Ectodermal cell (in vitro differentiated cells): ENCODE data around the gene ITPK1.
"Not testable (repeated sequence)": the region's sequence is repeated elsewhere in the genome, so short reads cannot be mapped to it uniquely, and the experiment has no call there.

Source experiments
- H3K27ac ChIP-seq: 2 replicates; pipeline ENCODE4 v1.7.0; 2013; ENCODE audit warnings: mild to moderate bottlenecking, low read depth, low read length; ENCODE audit not compliant: insufficient read depth, poor library complexity, severe bottlenecking
- H3K27me3 ChIP-seq: 2 replicates; pipeline ENCODE4 v1.7.0; 2013; ENCODE audit warnings: mild to moderate bottlenecking, low read length; ENCODE audit not compliant: insufficient read depth, control insufficient read depth, poor library complexity, severe bottlenecking
- H3K36me3 ChIP-seq: one replicate; pipeline ENCODE4 v1.7.0; 2013; ENCODE audit warnings: low read length; ENCODE audit not compliant: control insufficient read depth, insufficient read depth
- H3K4me1 ChIP-seq: one replicate; pipeline ENCODE4 v1.7.0; 2013; ENCODE audit warnings: low read length; ENCODE audit not compliant: control insufficient read depth, insufficient read depth
- H3K4me3 ChIP-seq: 2 replicates; pipeline ENCODE4 v1.7.0; 2013; ENCODE audit warnings: low read depth, low read length, control low read depth; ENCODE audit not compliant: insufficient read depth
- H3K9me3 ChIP-seq: 2 replicates; pipeline ENCODE4 v1.7.0; 2013; ENCODE audit warnings: mild to moderate bottlenecking, low read length, moderate library complexity; ENCODE audit not compliant: control insufficient read depth
- WGBS, 2 experiments: methylation state at CpG; one replicate each; pipeline ENCODE4 v1.1.7; 2013; ENCODE audit warnings: missing lambda C conversion rate in 2 of 2; 5-methylcytosine and 5-hydroxymethylcytosine counted together

The ITPK1 gene

DNA sequence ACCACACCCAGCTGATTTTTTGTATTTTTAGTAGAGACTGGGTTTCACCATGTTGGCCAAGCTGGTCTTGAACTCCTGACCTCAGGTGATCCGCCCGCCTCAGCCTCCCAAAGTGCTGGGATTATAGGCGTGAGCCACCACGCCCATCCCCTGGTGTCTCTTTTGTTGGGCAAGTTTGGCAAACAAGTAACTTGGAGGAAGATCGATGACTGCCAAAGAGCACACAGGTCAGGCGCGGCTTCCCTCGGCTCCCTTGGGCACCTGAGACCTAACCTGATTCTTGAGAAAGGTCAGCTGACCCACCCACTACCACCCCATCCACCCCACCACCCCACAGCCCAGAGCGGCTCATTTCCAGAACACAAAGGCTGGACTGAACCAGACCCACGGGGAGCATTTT lies 9.9 kb downstream of the ITPK1 start:
- not testable (repeated sequence) for H3K27me3 ChIP-seq, H3K9me3 ChIP-seq
- 93% methylated on average over 10 of the region's 10 CpGs for WGBS, 2 experiments

DNA sequence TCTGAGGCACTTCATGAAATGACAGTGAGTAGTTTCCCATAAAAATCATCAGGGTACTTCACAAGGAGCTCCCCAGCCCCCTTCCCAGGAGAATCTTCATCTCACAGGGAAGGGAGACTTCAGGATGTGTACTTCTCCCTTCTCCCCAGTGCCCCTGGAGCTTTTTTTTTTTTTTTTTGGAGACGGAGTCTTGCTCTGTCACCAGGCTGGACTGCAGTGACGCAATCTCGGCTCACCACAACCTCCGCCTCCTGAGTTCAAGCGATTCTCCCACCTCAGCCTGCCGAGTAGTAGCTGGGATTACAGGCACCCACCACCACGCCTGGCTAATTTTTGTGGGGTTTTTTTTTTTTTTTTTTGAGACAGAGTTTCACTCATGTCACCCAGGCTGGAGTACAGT lies 10.4 kb downstream of the ITPK1 start:
- Histone ChIP-seq H3K27ac (no peak overlapping the region), H3K27me3 (no peaks in the 10 kb centered on the region)
- 88 to 91% methylated on average over 7 of the region's 7 CpGs for WGBS, 2 experiments

More for the DNA sequence above, 9.9 kb downstream of the ITPK1 start:
- H3K36me3 ChIP-seq, H3K27ac ChIP-seq, H3K4me1 ChIP-seq, H3K4me3 ChIP-seq: not testable (repeated sequence)

DNA sequence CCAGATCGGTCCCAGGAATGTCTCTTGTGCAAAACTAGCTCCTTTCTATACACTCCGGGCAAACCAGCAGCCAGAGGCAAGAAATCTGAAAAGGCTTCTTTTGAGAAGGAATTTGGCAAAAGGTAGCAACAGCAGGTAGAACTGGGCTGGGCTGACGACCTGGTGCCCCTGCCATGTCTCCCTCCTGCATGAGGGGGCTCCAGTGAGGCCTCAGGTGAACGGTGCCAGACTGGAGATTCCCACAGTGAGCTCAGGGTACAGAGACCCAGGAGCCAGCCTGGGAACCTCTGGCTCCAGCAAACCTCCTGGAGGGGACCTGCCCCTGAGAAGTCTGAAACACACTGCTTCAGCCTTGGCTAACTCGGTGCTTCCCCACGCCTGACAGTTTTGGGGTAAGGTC lies 10.8 kb downstream of the ITPK1 start:
- no peak overlapping the region for H3K27ac ChIP-seq
- 76 to 82% methylated on average over 6 of the region's 6 CpGs for WGBS, 2 experiments

More for the DNA sequence above, 10.4 kb downstream of the ITPK1 start:
- Histone ChIP-seq H3K4me3 (no peak overlapping the region), H3K36me3 (no peaks in the 10 kb centered on the region), H3K4me1 (peaks cover 3% of the 10 kb centered on the region), H3K9me3 (no peaks in the 10 kb centered on the region)

DNA sequence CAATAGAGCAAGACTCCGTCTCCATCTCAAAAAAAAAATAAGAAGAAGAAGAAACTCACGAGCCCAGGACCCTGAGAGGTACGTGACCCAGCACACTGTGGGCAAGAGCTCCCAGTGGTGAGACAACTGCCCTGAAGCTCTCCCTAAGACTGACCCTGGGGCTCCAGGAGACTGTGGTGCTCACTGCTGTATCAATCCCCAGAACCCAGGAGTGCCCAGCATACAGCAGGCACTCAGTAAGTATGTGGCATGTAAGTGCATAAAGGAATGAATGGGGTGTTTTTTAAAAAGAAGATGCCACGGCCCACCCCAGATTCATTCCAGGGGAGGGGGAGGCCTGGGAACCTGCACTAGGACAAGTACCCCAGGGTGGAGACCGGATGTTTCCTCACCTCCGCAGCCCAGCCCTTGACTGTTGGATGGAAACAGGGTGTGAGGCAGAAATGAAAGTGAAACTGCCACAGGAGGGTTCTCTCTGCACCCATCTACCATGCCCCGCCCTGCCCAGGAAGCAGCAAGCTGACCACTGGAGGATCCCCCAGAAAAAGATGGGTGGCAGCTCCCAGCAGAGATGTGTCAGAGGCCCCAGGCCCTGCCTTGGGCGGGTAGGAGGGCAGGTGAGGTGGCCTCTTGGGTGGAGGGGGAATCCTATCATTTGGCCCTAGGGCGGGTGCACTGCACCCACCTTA lies 12.2 kb downstream of the ITPK1 start:
- no peaks in the 10 kb centered on the region for H3K36me3 ChIP-seq

More for the DNA sequence above, 10.8 kb downstream of the ITPK1 start:
- H3K4me3 ChIP-seq, result no peak overlapping the region
- no peaks in the 10 kb centered on the region for H3K36me3 ChIP-seq
- H3K4me1 ChIP-seq, result peaks cover 3% of the 10 kb centered on the region
- H3K9me3 ChIP-seq, result no peaks in the 10 kb centered on the region
- H3K27me3 ChIP-seq, result no peaks in the 10 kb centered on the region

DNA sequence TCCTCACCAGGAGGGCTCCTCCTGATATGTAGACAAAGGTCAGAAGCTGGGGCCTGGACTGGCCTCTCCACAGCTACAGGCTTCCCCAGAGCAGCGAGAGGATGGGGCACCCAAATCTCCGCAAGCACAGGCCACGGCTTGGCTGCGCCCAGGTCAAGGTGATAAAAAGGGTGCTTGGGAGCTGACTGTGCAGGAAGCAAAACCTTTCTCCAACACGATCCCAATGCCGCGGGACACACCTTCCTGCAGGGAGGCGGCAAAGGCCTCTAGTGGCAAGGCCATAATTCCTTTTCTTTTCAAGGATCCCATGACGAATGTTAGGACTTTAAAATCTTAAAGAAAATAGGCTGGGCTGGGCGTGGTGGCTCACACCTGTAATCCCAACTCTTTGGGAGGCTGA lies 13.6 kb downstream of the ITPK1 start:
- Histone ChIP-seq H3K4me1 (peaks cover 8% of the 10 kb centered on the region), H3K36me3 (no peaks in the 10 kb centered on the region), H3K27me3 (no peaks in the 10 kb centered on the region), H3K9me3 (no peaks in the 10 kb centered on the region), H3K4me3 (no peak overlapping the region), H3K27ac (no peak overlapping the region)
- WGBS, 2 experiments, result 93 to 94% methylated on average over 10 of the region's 10 CpGs

More for the DNA sequence above, 12.2 kb downstream of the ITPK1 start:
- no peaks in the 10 kb centered on the region for H3K27me3 ChIP-seq
- no peaks in the 10 kb centered on the region for H3K9me3 ChIP-seq
- peaks cover 8% of the 10 kb centered on the region for H3K4me1 ChIP-seq
- 94 to 96% methylated on average over 9 of the region's 9 CpGs for WGBS, 2 experiments
- H3K27ac ChIP-seq, result no peak overlapping the region
- no peak overlapping the region for H3K4me3 ChIP-seq

DNA sequence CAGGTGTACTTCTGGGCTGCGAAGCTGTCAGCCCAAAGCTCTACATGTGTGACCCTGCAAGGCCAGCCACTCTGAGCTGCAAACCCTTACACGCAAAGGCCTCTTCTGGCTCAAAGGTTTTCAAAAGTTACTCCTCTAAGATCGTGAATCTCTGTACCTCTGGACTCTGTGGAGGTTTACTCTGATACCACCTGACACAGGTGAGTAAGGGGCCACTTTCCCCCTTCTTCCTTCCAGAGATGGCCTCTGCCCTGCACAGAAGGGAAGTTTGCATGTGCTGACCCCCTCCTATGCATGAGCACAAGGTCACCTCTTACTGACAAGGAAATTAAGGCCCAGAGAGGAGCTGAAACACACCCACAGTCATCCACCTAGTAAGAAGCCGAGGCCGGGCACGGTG lies 14.5 kb downstream of the ITPK1 start:
- 89 to 90% methylated on average over 6 of the region's 6 CpGs for WGBS, 2 experiments

DNA sequence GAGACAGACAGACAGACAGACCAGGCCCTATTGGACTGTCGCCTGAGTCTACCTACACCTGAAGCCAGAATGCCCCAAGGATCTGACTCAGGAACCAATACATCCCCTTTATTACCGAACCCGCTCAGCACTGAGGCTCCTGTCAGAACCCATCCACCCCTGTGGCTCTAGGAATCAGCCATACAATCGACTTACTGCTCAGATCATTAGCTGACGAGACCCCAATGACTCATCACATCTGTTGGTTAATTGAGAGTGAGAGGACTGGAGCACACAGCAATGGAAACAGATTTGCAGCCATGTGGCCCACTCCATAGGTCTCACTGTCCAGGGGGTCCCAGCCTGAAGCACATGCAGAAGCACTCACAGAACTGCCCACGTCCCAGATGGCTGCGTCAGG lies 15.2 kb downstream of the ITPK1 start:
- H3K27ac ChIP-seq, result no peak overlapping the region
- peaks cover 8% of the 10 kb centered on the region for H3K4me1 ChIP-seq
- no peak overlapping the region for H3K4me3 ChIP-seq
- 82 to 88% methylated on average over 7 of the region's 7 CpGs for WGBS, 2 experiments
- no peaks in the 10 kb centered on the region for H3K27me3 ChIP-seq
- H3K36me3 ChIP-seq, result no peaks in the 10 kb centered on the region
- no peaks in the 10 kb centered on the region for H3K9me3 ChIP-seq

More for the DNA sequence above, 14.5 kb downstream of the ITPK1 start:
- H3K27me3 ChIP-seq, result no peaks in the 10 kb centered on the region
- no peaks in the 10 kb centered on the region for H3K9me3 ChIP-seq
- H3K27ac ChIP-seq, result no peak overlapping the region
- H3K36me3 ChIP-seq, result no peaks in the 10 kb centered on the region
- H3K4me3 ChIP-seq, result no peak overlapping the region
- H3K4me1 ChIP-seq, result peaks cover 8% of the 10 kb centered on the region

DNA sequence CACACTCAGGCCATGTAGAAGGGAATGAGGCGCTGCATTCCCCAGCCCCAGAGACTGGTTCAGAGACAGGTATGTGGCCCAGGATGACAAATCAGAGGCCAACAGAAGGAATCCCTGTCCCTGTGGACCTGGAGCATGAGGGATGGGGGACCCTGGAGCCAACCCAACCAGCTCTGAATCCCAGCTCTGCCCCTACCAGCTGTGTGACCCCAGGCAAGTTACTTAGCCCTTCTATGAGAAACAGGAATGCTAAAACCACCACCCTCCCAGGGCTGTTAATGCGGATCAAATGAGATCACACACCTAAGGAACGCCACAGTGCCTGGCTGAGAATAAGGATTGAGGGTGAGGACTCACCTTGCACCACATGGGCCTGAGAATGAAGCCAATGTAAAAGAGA lies 15.6 kb downstream of the ITPK1 start:
- WGBS, 2 experiments, result 80 to 82% methylated on average over 3 of the region's 3 CpGs
- Histone ChIP-seq H3K27ac (no peak overlapping the region), H3K27me3 (no peaks in the 10 kb centered on the region)

DNA sequence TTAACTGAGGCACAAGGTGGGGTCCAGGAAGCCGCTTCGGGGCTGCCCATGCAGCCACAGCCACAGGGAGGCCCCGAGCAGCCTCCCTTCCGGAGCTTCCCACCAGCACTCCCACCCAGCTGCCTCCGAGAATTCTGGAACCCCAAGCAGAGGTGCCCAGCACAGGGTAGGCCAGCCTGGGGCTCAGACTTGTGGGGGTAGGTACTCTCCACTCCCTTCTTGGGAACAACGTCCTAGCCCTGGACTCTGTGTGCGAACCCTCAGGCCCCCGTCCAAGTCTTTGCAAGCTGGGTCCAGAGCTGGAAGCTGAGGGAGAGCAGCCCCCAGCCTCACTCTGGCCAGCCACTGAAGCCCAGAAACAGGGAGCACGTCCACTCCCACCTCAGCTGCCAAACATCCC lies 16.1 kb downstream of the ITPK1 start:
- 92 to 93% methylated on average over 9 of the region's 9 CpGs for WGBS, 2 experiments
- no peak overlapping the region for H3K27ac ChIP-seq
- H3K4me1 ChIP-seq, result peaks cover 8% of the 10 kb centered on the region
- H3K27me3 ChIP-seq, result no peaks in the 10 kb centered on the region
- no peaks in the 10 kb centered on the region for H3K9me3 ChIP-seq
- no peak overlapping the region for H3K4me3 ChIP-seq
- H3K36me3 ChIP-seq, result no peaks in the 10 kb centered on the region

More for the DNA sequence above, 15.6 kb downstream of the ITPK1 start:
- peaks cover 8% of the 10 kb centered on the region for H3K4me1 ChIP-seq
- H3K9me3 ChIP-seq, result no peaks in the 10 kb centered on the region
- H3K4me3 ChIP-seq, result no peak overlapping the region
- H3K36me3 ChIP-seq, result no peaks in the 10 kb centered on the region

DNA sequence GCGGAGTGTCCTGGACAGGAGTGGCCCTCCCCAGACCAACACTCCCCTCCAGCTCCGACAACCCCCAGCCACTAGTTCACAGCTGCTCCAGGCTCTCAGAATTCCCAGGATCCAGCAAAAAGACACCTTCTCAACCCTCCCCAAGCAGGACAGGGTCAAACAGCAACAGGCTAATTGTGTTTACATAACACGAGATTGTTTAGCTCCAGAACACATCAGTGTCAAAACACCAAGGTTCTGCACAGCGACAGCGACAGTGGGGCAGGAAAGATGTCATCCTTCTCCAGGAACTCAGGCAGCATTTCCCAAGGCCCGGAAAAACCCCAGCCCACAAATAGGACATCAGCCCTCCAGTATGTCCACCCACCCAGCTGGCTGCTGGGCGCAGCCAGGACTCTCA lies 16.5 kb downstream of the ITPK1 start:
- 91 to 94% methylated on average over 7 of the region's 7 CpGs for WGBS, 2 experiments
- Histone ChIP-seq H3K27ac (no peak overlapping the region), H3K27me3 (no peaks in the 10 kb centered on the region), H3K9me3 (no peaks in the 10 kb centered on the region), H3K36me3 (no peaks in the 10 kb centered on the region), H3K4me3 (no peak overlapping the region), H3K4me1 (peaks cover 8% of the 10 kb centered on the region)
